ENCODE measurements around the gene APOBEC3B.
"Not testable (repeated sequence)": the region's sequence is repeated elsewhere in the genome, so short reads cannot be mapped to it uniquely, and the experiment has no call there.

APOBEC3B gene

DNA sequence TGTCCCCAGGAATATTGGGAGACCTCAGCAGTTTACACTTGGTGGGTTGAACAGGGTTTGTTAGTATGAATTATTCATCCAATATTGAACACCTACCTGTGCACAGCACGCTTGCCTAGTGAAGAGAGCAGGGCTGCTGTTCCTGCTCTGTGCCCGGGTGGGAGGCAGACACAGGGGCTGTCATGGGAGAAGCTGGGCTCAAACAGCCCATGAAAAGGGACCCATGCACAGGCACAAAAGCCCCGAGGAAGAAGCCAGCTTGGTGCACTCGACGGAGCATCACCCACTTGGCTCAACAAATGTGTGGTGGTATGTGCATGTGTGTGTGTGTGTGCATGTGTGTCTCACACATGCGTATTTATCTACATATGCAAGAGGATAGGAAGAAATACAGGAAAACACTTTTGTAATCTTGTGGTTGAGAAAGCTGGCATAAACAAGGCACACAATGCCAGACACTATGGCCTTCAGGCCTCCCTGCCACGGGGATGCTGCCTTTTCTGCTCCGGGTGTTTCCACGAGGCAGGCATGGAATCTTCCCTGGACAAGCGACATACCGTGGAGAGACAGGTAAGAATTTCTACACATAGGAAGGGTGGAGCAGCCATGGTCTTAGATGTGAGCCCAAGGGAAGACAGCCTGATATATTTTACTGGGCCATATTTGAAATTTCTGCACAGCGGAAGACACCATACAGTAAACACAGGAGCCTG lies 29.7 kb upstream of the APOBEC3B start:
- Histone ChIP-seq H3K9me3 (ENCODE audit: insufficient read depth, low read depth, low read length) (no peaks in the 10 kb centered on the region), H3K27me3 (ENCODE audit: insufficient read depth, low read length) (no peaks in the 10 kb centered on the region), H3K27ac (ENCODE audit: low read depth, low read length) (no peak overlapping the region), H3K4me1 (ENCODE audit: insufficient read depth, low read length) (no peaks in the 10 kb centered on the region), H3K9ac (ENCODE audit: low read depth, low read length) (no peak overlapping the region), H3K4me3 (ENCODE audit: low read length) (no peak overlapping the region), H3K36me3 (ENCODE audit: insufficient read depth, low read length) (no peaks in the 10 kb centered on the region)
- 90% methylated on average over 12 of the region's 12 CpGs for WGBS

GRCh38 chr22:38953091-38953490 lies 29.1 kb upstream of the APOBEC3B start:
- no peaks in the 10 kb centered on the region for H3K4me1 ChIP-seq (ENCODE audit: insufficient read depth, low read length)
- H3K27me3 ChIP-seq (ENCODE audit: insufficient read depth, low read length) = no peaks in the 10 kb centered on the region
- H3K9me3 ChIP-seq (ENCODE audit: insufficient read depth, low read depth, low read length) = no peaks in the 10 kb centered on the region
- H3K36me3 ChIP-seq (ENCODE audit: insufficient read depth, low read length) = no peaks in the 10 kb centered on the region
- 95% methylated on average over 8 of the region's 8 CpGs for WGBS
- H3K9ac ChIP-seq (ENCODE audit: low read depth, low read length) = no peak overlapping the region
- H3K4me3 ChIP-seq (ENCODE audit: low read length) = no peak overlapping the region
- H3K27ac ChIP-seq (ENCODE audit: low read depth, low read length) = no peak overlapping the region

GRCh38 chr22:38953577-38954413 lies 28.4 kb upstream of the APOBEC3B start:
- Histone ChIP-seq H3K9ac (ENCODE audit: low read depth, low read length) (no peak overlapping the region), H3K4me1 (ENCODE audit: insufficient read depth, low read length) (no peaks in the 10 kb centered on the region), H3K4me3 (ENCODE audit: low read length) (no peak overlapping the region), H3K36me3 (ENCODE audit: insufficient read depth, low read length) (no peaks in the 10 kb centered on the region), H3K27ac (ENCODE audit: low read depth, low read length) (no peak overlapping the region), H3K27me3 (ENCODE audit: insufficient read depth, low read length) (no peaks in the 10 kb centered on the region), H3K9me3 (ENCODE audit: insufficient read depth, low read depth, low read length) (no peaks in the 10 kb centered on the region)
- 83% methylated on average over 15 of the region's 15 CpGs for WGBS

- Histone ChIP-seq H3K27me3 (ENCODE audit: insufficient read depth, low read length) (no peaks in the 10 kb centered on the region), H3K9me3 (ENCODE audit: insufficient read depth, low read depth, low read length) (no peaks in the 10 kb centered on the region), H3K4me3 (ENCODE audit: low read length) (no peak overlapping the region), H3K9ac (ENCODE audit: low read depth, low read length) (no peak overlapping the region), H3K27ac (ENCODE audit: low read depth, low read length) (no peak overlapping the region), H3K4me1 (ENCODE audit: insufficient read depth, low read length) (no peaks in the 10 kb centered on the region), H3K36me3 (ENCODE audit: insufficient read depth, low read length) (no peaks in the 10 kb centered on the region)
- WGBS = 88% methylated on average over 11 of the region's 13 CpGs
These were observed 27.6 kb upstream of the APOBEC3B start for GRCh38 chr22:38954414-38955043.

DNA sequence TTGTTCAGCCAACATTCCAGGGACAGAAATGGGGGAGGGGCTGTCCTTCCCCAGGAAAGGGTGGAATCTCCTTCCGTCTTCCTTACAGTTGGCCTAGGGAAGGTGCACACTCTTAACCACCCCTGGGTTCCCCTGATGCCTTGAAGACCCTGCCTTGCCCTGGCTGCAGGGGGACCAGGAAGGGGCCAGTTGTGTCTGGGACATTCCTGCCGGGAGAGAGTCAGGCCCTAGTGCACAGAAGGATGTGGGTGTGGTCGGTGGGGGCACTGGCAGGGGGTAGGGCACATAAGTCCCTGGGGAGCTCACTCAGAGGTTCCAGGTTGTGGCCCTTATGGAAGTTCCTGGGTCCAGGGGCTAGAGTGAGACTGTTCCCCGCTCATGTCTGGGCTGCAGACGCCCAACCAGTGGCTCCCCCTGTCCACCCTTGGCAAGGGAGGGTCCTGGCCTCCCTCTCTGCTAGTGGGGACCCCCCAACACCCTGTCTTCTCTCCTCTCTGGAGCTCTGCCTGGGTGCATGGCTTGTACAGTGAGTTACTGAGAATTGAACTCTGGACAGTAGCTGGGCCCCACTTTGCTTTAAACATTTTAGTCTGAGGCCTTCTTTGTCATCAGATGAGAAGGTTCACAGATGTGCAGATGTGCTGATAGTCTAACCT lies 26.8 kb upstream of the APOBEC3B start:
- Histone ChIP-seq H3K27ac (ENCODE audit: low read depth, low read length) (no peak overlapping the region), H3K4me3 (ENCODE audit: low read length) (no peak overlapping the region), H3K9ac (ENCODE audit: low read depth, low read length) (no peak overlapping the region), H3K9me3 (ENCODE audit: insufficient read depth, low read depth, low read length) (no peaks in the 10 kb centered on the region), H3K36me3 (ENCODE audit: insufficient read depth, low read length) (no peaks in the 10 kb centered on the region), H3K27me3 (ENCODE audit: insufficient read depth, low read length) (no peaks in the 10 kb centered on the region), H3K4me1 (ENCODE audit: insufficient read depth, low read length) (no peaks in the 10 kb centered on the region)
- WGBS = 81% methylated on average over 5 of the region's 5 CpGs

GRCh38 chr22:38955926-38956325 lies 26.2 kb upstream of the APOBEC3B start:
- H3K4me1 ChIP-seq (ENCODE audit: insufficient read depth, low read length) = no peaks in the 10 kb centered on the region
- no peaks in the 10 kb centered on the region for H3K36me3 ChIP-seq (ENCODE audit: insufficient read depth, low read length)
- no peaks in the 10 kb centered on the region for H3K9me3 ChIP-seq (ENCODE audit: insufficient read depth, low read depth, low read length)
- no peak overlapping the region for H3K9ac ChIP-seq (ENCODE audit: low read depth, low read length)
- H3K27ac ChIP-seq (ENCODE audit: low read depth, low read length) = no peak overlapping the region
- no peak overlapping the region for H3K4me3 ChIP-seq (ENCODE audit: low read length)
- 95% methylated on average over 3 of the region's 3 CpGs for WGBS
- H3K27me3 ChIP-seq (ENCODE audit: insufficient read depth, low read length) = no peaks in the 10 kb centered on the region

DNA sequence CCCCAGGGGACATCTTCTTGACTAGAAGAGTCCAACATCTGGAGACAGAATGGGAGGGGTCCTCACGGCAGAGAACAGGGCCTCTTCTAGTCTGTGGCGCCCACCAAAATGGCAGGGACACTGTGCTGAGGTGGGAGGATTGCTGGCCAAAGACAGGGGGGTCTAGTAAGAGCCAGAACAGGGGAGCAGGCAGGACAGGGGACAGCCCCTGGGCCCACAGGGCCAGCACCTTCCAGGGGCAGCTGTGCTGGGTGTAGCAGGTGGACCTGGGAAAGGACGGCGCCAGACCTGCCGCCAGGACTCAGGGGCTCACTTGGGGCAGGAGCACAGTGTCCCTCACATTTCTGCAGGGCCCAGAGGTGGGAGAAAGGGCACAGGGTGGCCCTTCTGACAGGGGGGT lies 25.6 kb upstream of the APOBEC3B start:
- Histone ChIP-seq H3K9ac (ENCODE audit: low read depth, low read length) (no peak overlapping the region), H3K36me3 (ENCODE audit: insufficient read depth, low read length) (no peaks in the 10 kb centered on the region), H3K9me3 (ENCODE audit: insufficient read depth, low read depth, low read length) (no peaks in the 10 kb centered on the region), H3K27ac (ENCODE audit: low read depth, low read length) (no peak overlapping the region), H3K4me1 (ENCODE audit: insufficient read depth, low read length) (no peaks in the 10 kb centered on the region), H3K27me3 (ENCODE audit: insufficient read depth, low read length) (no peaks in the 10 kb centered on the region), H3K4me3 (ENCODE audit: low read length) (no peak overlapping the region)
- 96% methylated on average over 5 of the region's 5 CpGs for WGBS

GRCh38 chr22:38957046-38957770 lies 24.9 kb upstream of the APOBEC3B start, which contains the start of gene APOBEC3A:
Gene APOBEC3A (plus strand): TSS chr22:38957609. CDS start chr22:38957692, 83 bp downstream.
- Histone ChIP-seq H3K4me1 (ENCODE audit: insufficient read depth, low read length) (no peaks in the 10 kb centered on the region), H3K27ac (ENCODE audit: low read depth, low read length) (no peak within 1 kb of the TSS), H3K4me3 (ENCODE audit: low read length) (no peak within 1 kb of the TSS), H3K9me3 (ENCODE audit: insufficient read depth, low read depth, low read length) (no peaks in the 10 kb centered on the region), H3K27me3 (ENCODE audit: insufficient read depth, low read length) (no peaks in the 10 kb centered on the region), H3K36me3 (ENCODE audit: insufficient read depth, low read length) (no peaks in the 10 kb centered on the region), H3K9ac (ENCODE audit: low read depth, low read length) (no peak within 1 kb of the TSS)
- 91% methylated on average over 11 of the region's 11 CpGs for WGBS

DNA sequence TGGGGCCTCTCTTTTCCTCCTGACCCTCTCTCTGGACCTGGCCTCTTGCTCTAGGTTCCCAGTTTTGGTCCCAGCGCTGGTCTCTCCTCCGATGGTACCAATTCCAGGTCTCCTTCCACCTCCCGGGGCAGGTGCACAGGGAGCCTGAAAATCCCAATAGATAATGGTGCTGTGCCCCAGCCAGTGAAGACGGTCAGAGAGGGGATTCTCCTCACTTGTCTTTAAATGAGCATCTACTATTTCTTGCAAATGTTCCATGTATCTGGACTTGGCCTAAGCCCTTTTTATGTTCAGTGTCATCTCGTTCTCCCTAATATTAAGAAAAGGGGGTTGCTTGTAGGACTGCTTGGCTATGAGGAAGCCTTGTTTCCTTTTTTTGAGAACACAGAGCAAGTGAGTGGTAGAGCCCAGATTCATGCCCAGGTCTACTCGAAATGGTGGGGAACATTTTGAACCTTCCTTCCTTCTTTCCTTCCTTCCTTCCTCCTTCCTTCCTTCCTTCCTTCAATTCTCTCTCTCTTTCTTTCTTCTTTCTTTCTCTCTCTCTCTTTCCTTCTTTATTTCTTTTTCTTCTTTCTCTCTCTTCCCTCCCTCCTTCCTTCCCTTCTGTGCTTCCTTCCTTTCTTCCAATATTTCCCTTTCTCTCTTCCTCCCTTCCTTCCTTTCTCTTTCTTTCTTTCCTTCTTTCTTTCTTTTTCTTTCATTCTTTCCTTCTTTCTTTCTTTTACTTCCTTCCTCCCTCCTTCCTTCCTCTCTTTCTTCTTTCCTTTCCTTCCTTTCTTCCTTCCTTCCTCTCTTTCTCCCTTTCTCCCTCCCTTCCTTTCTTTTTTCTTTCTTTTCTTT lies 24.1 kb upstream of the APOBEC3B start:
- Histone ChIP-seq H3K4me3 (ENCODE audit: low read length) (no peak overlapping the region), H3K4me1 (ENCODE audit: insufficient read depth, low read length) (no peaks in the 10 kb centered on the region), H3K27me3 (ENCODE audit: insufficient read depth, low read length) (no peaks in the 10 kb centered on the region), H3K36me3 (ENCODE audit: insufficient read depth, low read length) (no peaks in the 10 kb centered on the region), H3K9ac (ENCODE audit: low read depth, low read length) (no peak overlapping the region), H3K27ac (ENCODE audit: low read depth, low read length) (no peak overlapping the region), H3K9me3 (ENCODE audit: insufficient read depth, low read depth, low read length) (no peaks in the 10 kb centered on the region)
- WGBS = 94% methylated on average over 6 of the region's 6 CpGs

DNA sequence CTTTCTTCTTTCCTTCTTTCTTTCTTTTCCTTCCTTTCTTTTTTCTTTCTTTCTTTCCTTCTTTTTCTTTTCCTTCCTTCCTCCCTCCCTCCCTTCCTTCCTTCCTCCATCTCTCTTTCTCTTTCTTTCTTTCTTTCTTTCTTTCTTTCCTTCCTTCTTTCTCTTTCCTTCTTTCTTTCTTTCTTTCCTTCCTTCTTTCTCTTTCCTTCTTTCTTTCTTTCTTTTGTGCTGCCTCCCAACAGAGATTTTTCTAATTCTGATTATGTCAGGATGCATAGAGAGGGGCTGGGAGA lies 23.6 kb upstream of the APOBEC3B start:
- H3K9ac ChIP-seq (ENCODE audit: low read depth, low read length); H3K36me3 ChIP-seq (ENCODE audit: insufficient read depth, low read length); H3K27me3 ChIP-seq (ENCODE audit: insufficient read depth, low read length); H3K4me1 ChIP-seq (ENCODE audit: insufficient read depth, low read length); H3K4me3 ChIP-seq (ENCODE audit: low read length); H3K9me3 ChIP-seq (ENCODE audit: insufficient read depth, low read depth, low read length); H3K27ac ChIP-seq (ENCODE audit: low read depth, low read length): not testable (repeated sequence)
